SK-N-SH treated with all-trans-retinoic acid at 6 μM for 48 hours (cell line): ENCODE results near the gene PROK2.

Experiments
- ARNTL ChIP-seq: fragments of 450-650 bp; formaldehyde crosslinking; IDR thresholded peaks from 2 replicates; pipeline ENCODE4 v1.5.0; 2020; ENCODE audit warnings: low read depth, mild to moderate bottlenecking, moderate library complexity, borderline replicate concordance
- BACH2 ChIP-seq: fragments of 250-450 bp; sonication (Bioruptor Pico); IDR thresholded peaks from 2 replicates; pipeline ENCODE4 v1.9.0; 2021; ENCODE audit warnings: mild to moderate bottlenecking, borderline replicate concordance
- CREB5 ChIP-seq: fragments of 250-450 bp; sonication (Bioruptor Pico); IDR thresholded peaks from 2 replicates; pipeline ENCODE4 v1.5.1; 2020; ENCODE audit warnings: low read depth, mild to moderate bottlenecking, moderate library complexity
- CSDC2 ChIP-seq: fragments of 250-450 bp; sonication (Bioruptor Pico); IDR thresholded peaks from 2 replicates; pipeline ENCODE4 v1.5.0; 2020; ENCODE audit warnings: mild to moderate bottlenecking, moderate library complexity
- ESRRG ChIP-seq: fragments of 250-450 bp; sonication (Bioruptor Pico); IDR thresholded peaks from 2 replicates; pipeline ENCODE4 v1.6.1; 2021; ENCODE audit warnings: mild to moderate bottlenecking
- TCF4 ChIP-seq: fragments of 250-450 bp; sonication (Bioruptor Pico); IDR thresholded peaks from 2 replicates; pipeline ENCODE4 v1.8.0; 2021; ENCODE audit warnings: mild to moderate bottlenecking, moderate library complexity, borderline replicate concordance
- TF ChIP-seq, protein P1 (sequence below): fragments of 250-450 bp; sonication (Bioruptor Pico); IDR thresholded peaks from 2 replicates; pipeline ENCODE4 v1.8.0; 2021; ENCODE audit warnings: low read depth, mild to moderate bottlenecking, moderate library complexity, borderline replicate concordance

DNA sequence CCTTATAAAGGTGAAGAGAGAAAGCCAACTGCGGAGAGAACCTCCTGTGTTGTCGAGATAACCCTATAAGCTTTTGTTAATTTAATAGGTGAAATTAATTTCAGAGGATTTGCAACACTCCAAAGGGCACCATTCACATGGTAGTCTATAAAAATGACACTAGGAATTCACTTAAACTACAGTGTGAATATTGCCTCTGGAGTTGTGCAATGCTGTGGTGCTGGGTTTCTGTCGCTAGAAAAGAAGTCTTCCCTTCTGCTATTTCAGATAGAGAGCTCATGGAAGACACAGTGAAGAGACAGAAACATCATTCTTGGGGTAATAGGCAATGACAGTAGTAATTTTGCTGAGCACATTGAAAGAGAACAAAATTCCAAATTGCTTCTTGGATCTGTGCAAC is 28.8 kb upstream of the PROK2 start:
- no peak for TF ChIP-seq ESRRG (CRISPR knock-in tag)
- no peak for TF ChIP-seq CREB5
- no peak for TF ChIP-seq CSDC2 (CRISPR knock-in tag)
- TF ChIP-seq BACH2 (CRISPR knock-in tag), result no peak
- TF ChIP-seq TCF4, result no peak
- TF ChIP-seq ARNTL (CRISPR knock-in tag), result no peak
- TF ChIP-seq, protein P1, sequence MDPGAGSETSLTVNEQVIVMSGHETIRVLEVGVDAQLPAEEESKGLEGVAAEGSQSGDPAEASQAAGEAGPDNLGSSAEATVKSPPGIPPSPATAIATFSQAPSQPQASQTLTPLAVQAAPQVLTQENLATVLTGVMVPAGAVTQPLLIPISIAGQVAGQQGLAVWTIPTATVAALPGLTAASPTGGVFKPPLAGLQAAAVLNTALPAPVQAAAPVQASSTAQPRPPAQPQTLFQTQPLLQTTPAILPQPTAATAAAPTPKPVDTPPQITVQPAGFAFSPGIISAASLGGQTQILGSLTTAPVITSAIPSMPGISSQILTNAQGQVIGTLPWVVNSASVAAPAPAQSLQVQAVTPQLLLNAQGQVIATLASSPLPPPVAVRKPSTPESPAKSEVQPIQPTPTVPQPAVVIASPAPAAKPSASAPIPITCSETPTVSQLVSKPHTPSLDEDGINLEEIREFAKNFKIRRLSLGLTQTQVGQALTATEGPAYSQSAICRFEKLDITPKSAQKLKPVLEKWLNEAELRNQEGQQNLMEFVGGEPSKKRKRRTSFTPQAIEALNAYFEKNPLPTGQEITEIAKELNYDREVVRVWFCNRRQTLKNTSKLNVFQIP (CRISPR knock-in tag), result no peak
